Fibroblast of skin of abdomen (primary cell): ENCODE measurements around the gene IPO13.

ENCODE experiments used
- DNase-seq: peaks from one replicate; pipeline ENCODE4 v3.0.0-alpha.2; 2013

IPO13 gene

DNA sequence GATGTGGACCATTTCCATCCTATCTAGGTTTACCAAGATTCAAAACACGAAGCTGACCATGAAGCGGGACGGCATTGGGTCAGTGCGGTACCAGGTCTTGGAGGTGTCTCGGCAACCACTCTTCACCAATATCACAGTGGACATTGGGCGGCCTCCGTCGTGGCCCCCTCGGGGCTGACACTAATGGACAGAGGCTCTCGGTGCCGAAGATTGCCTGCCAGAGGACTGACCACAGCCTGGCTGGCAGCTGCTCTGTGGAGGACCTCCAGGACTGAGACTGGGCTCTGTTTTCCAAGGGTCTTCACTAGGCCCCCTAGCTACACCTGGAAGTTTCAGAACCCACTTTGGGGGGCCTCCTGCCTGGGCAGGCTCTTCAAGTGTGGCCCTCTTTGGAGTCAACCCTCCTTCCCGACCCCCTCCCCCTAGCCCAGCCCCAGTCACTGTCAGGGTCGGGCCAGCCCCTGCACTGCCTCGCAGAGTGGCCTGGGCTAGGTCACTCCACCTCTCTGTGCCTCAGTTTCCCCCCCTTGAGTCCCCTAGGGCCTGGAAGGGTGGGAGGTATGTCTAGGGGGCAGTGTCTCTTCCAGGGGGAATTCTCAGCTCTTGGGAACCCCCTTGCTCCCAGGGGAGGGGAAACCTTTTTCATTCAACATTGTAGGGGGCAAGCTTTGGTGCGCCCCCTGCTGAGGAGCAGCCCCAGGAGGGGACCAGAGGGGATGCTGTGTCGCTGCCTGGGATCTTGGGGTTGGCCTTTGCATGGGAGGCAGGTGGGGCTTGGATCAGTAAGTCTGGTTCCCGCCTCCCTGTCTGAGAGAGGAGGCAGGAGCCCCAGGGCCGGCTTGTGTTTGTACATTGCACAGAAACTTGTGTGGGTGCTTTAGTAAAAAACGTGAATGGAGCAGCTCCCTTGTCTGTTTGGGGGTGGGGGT, 43.8 kb downstream of the IPO13 start:
- DNase-seq: no peak

DNA sequence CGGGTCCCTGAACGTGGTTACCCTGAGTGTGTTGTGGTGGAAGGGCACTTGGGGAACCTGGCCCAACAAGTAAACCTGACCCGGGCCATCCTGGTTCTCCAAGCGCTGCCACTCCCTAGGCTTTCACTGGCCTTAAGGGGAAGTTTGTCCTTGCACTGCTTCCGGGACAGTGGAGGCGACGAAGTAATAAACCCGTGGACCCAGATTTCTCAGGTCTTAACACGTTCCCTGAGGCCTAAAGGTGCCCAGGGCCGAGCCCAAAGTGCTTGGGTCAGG, 44.4 kb downstream of the IPO13 start:
- no peak for DNase-seq

DNA sequence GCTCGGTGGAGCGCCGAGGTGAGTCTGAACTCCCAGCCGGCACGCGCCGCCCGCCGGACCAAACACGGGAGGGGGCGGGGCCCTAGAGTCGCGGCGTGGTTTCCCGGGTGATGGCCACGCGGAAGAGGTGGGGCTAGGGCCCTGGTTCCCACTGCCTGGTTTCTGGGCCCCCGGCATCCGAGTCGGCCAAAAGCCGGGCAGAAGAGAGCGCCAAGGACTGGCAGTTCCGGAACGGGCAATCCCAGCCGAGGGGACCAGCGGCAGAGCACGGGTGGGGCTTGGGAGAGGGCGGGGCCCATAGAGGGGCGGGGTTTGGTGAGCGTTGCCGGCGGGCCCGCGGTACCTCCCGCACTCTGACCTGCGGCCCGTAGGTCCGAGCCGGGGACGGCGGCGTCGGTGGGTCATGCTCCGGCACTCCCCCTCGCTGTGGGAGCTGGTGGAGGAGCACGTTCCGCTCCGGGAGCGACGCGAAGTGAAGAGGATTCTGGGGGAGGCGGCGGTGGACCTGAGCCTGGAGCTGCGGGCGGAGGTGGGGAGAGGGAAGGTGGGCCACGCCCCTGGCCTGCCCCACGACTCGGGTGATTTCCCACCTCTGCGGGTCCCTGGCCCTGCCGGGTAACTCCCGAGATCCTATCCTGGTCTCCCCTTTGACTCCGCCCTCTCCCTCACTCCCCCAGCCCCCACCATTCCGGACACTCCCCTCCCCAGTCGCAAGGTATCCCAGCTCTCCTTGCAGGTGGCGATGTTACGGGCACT, 44.9 kb downstream of the IPO13 start, which contains the start of gene CCDC24:
CCDC24 (plus strand) TSS at position 124 of the 756 bp plus-strand sequence; CDS start at position 404, 280 bp downstream.
- DNase-seq: peak; percentile 73

DNA sequence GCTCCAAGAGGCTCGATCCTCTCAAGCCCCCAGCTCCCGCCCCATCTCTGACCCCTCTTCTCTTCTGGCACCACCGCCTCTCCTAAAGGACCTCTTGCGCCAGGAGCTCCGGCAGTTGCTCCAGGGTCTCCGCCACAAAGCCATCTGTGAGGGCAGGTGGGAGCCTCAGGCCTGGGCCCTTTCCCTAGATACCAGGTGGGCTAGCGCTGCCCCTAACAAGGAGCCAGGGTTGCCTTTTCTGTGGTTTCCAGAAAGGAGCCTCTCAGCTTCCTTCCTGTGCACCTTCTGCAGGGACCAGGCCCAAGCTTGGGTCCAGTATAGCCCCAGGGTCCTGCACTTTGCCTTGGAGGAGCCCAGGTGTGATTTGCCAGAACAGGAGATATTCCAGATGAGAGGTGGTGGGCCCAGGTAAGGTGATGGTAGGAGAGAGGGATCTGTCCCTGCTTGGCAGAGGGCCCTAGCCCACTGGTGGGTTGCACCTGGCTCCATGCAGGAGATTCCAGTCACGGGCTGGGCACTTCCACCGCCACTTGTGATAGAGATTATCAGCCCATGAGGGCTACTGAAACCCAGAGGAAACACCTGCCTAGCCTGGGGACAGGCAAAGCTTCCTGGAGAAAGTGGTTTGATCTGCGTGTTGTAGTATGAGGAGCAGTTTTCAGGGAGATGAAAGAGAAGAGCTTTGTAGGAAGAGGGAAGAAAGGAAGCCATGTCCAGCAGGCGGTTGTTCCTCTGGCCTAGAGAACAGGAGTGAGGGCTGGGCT, 45.7 kb downstream of the IPO13 start:
- DNase-seq: no peak

DNA sequence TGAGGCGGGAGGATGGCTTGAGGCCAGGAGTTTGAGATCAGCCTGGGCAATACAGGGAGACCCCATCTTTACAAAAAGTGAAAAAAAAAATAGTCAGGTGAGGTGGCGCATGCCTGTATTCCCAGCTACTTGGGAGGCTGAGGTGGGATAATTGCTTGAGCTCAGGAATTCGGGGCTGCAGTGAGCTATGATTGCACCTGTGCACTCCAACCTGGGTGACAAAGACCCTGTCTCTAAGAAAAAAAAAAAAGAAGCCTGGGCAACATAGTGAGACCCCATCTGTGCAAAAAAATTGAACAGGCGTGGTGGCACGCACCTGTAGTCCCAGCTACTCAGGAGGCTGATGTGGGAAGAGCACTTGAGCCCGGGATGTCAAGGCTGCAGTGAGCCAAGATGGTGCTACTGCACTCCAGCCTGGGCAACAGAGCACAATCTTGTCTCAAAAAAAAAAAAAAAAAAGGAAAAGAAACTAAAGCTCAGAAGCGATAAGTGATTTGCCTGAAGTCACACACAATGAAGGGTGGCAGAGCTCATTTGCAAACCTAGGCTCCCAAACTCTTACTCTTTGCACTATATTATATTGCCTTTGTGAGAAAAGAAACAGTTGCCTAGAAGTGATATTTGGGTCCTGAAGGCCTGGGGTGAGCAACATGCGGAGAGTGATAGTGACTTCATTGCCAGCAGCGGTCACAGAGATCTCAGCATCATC, 46.6 kb downstream of the IPO13 start:
- no peak for DNase-seq

DNA sequence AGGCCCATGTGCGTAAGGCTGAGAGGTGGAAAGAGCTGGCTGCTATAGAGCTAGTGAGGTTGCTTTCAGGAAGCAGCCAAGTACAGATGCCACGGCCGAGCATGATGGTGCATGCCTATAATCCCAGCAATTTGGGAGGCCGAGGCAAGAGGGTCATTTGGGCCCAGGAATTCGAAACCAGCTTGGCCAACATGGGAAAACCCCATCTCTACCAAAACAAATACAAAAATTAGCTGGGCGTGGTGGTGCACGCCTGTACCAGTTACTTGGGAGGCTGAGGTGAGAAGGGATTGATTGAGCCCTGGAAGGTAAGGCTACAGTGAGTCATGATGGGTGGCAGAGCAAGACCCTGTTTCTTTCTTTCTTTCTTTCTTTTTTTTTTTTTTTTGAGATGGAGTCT, 47.3 kb downstream of the IPO13 start:
- no peak for DNase-seq

DNA sequence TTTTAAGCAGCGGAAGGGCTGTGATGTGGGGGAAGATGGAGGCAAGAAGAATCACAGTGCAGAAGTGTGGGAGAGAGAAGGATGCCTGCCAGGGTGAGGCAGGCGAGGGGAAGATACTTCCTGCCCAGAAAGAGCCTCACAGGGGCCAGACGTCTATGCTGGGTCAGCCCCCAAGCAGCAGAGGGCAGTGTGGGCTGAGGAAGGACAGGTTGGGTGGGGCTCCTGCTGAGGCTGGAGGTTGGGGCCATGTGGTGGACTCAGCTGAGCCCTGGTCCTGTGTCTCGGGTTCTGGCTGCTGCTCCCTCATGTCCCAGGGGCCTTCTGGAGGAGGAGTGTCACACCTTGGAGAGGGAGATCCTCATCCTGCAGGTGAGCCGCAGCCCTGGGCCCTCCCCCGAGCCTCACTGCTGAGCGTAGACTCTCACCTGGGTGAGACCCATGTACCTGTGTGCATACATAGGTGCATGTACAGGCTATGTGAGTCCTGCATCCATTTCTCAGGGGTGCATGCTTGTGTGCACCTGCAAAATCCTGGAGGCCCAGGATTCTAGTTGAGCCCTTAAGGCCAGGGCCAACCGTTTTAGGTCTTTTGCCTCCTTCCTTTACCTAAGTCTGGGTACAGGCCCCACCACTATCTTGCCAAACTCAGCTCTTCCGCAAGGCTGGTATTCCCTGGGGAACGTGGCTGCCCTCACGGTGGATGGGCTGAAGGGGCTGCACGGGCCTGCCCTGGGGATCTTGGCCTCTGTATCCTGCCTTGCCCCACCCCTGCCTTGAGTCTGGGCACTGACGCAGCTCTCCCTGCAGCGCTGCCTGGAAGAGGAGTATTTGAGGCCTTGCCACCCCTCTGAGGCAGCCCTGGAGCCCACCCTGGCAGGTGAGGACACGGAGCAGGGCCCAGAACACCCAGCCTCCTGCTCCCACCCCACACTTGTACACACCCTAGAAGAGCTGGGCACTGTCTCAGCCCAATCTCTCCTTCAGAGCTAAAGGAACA, 48.3 kb downstream of the IPO13 start:
- no peak for DNase-seq

DNA sequence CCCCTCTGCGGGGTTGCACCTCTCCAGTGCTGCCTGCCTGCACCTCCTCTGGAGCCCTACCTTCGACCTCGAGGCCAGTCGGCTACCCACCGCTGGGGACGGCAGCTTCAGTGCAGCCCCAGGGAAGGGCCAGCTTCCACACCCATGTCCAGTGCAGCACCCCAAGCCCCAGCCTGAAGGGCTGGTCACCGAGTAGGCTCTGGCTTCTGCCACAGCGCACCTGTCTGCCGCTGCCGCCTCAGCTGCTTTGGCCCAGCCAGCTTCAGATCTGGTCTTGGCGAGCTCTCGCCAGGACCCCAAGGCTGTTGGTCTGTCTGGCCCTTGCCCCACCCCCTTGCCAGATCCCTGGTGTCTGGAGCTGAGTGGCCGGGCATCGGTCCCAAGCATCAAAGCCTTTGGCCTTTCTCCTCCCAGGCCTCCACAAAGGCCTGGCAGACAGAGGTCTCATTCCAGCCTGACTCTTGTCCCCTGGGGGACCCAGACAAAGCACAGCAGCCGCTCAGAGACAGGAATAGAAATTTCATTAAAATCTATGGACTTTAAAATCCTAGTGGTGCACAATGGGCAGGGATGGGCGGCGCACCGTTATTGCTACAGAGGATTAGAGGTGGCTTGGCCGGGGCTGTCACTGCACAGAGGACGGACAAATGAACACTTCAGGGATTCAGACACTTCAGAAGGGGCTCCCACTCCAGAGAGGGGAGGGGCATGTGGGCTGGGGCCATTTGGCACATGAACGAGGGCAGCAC, 49.4 kb downstream of the IPO13 start:
- DNase-seq: no peak

DNA sequence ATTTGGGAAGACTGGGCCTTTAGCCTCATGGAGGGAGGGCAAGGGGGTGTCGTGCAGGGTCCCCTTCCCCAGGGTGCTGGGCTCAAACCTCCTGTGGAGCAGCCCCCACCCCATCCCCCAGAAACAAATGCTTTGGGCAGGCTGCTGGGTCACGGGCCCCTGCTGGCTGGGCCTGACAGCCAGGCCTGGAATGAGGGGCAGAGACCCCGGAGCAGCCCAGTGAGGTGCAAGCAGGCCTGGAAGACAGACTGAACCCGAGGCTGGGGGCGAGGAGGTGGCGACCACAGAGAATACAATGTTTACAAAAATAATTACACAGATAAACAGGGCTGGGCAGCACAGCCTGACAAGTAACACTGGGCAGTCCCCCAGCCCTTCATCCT, 50.0 kb downstream of the IPO13 start:
- DNase-seq: no peak

DNA sequence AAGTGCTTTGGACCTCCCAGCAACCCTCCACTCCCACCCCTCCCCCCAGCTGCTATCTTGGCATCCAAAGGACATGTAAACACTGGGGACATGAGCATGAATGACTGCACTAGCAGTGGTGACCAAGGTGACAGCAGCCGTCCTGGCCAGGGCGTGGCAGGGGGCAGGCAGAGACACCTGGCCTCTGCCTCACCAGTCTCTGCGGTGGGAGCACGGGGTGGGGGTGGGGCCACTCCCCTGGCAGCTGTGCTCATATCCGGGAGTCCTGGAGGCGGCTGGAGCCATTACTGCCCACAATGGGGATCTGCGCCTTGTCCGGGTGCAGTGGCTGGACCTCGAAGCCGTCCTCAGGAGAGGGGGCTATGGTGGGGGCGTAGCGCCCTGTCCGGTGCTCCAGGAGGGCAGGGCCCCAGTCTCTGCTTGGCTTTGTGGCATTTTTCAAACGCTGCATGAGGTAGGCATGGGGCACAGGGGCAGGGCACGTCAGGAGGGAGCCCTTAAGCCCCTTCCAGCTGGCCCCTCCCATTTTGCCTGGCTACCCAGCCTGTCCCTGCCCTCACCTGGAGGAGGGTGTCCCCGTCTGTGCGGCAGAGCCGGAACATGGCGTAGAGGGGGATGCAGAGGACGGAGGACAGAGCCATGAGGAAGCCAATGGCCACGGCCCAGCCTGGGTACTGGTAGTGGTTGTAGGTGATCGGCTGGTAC, 50.7 kb downstream of the IPO13 start:
- DNase-seq: no peak

DNA sequence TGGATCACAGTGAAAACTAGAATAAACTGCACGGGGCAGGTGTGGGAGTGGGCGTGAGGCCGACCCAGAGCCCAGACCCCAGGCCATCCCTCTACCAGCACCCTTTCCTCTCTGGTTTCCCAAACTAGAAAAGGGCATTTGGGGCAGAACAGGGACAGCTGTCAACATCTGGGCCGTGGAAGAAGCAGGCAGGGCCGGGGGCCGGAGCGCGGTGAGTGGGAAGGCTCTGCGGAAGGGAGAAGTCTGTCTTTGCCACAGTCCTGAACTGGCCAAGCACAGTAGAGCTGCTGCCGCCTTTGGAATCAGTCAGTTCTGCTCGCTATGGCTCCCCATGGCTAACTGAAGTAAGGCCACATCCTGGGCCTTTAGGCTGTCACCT, 51.2 kb downstream of the IPO13 start:
- DNase-seq: no peak

DNA sequence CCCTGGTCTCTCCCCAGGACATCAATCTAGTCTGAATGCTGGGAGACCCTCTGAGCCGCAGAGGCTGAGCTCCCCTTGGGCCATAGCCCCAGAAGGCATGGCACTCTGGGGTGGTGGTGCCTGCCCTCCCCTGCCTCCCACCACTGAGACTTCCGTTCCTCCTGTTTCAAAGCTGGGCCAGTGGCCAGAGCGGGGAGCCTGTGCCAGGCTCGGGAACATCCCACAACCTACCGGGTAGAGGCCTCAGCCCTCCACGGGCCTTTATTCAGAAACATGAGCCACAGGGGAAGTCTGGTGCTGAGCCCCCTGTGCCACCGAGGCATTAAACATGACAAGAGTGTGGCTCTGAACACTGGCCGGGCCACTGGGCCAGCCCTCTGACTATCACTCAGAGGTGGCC, 52.7 kb downstream of the IPO13 start:
- DNase-seq: no peak

DNA sequence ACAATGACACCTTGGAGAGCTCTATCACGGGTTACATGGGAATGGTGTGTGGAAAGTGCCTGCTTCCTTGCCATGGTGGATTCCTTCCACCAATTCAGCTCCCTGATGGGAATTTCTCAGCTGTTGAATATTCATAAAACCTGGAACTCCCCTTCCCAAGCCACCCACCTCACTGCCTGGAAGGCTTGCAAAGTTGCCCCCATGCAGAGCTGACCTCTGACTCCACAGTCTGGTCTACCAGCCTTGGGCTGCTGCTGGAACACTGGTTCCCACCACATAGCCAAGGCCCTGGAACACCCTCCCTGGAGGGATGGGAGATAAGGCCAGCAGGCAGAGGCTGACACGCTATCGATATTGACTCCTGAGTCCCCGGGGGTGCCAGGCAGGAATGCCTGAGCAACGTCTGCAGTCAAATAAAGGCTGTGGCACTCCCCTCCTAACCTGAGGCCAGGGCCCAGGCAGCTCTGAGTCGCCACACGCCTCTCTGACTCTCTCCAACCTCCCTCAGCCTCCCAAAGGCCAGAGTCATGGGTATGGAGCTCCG, 53.4 kb downstream of the IPO13 start:
- no peak for DNase-seq

DNA sequence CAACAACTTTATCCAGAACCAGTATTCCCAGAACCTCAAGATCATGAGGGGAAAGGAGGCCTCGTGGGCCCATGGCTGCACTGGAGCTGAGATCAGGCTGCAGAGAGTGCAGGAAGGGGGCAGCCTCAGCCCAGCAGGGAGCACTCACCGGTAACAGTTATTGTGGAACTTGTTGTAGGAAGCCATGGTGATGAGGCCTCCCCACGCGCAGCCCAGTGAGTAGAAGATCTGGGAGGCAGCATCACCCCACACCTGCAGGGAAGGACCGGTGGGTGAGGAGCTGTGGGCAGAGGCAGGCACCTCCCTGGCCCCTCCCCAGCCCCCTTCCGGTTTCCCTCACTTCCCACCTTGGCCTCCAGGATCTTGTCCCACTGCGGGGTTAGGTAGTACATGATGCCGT, 55.4 kb downstream of the IPO13 start:
- DNase-seq: no peak

DNA sequence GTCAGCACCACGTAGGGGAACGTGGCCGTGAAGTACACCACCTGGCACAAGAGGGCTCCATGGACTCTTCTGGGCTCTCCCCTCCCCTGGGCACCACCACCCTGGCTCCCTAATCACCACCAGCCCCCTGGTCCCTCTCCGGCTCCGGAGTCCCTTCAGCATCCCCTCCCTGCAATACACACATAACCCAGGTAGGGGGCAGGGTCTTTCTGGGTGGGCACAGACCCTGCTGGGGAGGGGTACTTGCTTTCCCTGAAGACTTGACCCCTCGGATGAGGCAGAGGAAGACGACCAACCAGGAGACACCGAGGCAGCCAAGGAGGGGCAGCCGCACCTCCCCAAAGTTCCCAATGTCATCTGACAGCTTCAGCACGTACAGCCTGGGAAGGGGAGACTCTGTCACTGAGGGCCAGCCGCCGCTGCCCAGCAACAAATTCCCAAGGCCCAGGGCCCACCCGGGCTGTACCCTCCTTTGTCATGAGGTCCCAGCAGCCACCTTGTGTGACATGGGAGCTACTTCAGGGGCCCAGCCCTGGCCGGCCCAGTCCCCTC, 55.9 kb downstream of the IPO13 start:
- DNase-seq: no peak

DNA sequence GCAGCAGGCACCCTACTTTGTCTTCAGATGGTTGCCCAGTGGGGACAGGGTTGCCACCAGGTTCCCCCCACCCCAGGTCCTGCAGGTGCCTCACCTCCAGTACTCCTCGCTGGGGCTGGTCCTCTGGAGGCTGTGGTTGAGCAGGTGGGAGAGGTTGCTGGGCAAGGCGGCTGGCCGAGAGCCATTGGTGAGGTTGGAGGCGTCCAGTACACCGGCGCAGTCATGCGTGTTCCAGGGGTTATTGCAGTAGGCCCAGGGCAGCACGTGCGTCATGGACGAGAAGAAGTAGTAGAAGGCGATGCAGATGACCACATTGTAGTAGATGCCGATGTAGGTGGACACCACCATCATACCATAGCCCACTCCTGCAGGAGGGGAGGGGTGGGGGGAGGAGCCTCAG, 61.5 kb downstream of the IPO13 start:
- no peak for DNase-seq

DNA sequence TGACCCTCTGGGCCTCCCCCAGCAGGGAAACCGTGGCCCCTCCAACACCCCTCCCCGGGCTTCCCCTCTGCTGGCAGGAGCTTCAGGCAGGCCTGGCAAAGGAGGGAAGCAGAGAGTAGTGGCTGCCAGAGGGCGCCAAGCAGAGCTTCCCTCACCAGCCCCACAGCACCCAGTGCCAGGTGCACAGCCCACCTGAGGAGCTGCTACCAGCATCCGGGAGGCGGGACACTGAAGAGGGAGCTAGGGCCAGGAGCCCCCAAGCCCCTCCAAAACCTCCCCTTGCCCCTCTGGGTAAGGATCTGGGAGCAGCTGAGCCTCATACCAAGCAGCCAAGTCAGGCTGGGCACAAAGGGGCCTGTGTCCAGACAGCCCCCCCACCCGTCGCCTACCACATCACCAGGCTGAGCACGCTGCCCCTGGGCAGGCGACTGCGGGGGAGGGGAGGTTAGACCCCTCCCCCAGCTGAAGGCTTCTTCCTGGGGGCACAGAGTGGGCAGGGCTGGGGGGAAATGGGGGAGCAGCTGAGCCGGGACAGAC, 64.3 kb downstream of the IPO13 start:
- DNase-seq: no peak

DNA sequence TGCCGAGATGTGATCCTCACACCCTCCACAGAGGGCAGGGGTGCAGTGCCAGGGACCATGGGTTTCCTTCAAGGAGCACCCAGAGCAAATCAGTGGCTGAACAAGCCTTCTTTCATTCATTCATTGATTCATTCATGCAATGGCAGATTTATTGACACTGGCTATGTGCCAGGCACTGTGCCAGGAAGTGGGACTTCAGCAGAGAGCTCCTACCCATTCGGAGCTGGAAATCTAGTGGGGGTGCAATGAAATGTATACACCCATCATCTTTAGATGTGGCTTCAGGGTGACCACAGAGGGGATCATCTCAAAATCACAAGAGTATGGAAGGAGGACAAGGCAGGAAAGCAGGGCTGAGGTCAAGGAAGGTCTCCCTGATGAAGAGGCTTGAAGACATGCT, 65.7 kb downstream of the IPO13 start:
- no peak for DNase-seq
